Pancreas (tissue), 10 donors: ENCODE measurements around the gene TSPAN11. TPM values are rescaled to one million over a fixed set of nuclear protein-coding genes. Genes with fewer than 3 reads are reported as not detected.

Experiments used
- ATAC-seq, 4 donors: fragments of 200-7000 bp; cut with Tn5 transposase; one replicate each; pipeline versions ENCODE4 v1.8.0 to v1.9.1; 2020; ENCODE audit warnings: mild to moderate bottlenecking in 4 of 4, moderate library complexity in 4 of 4
- DNase-seq, 6 donors: peaks; one replicate each; pipeline ENCODE4 v3.0.0-alpha.2; 2020
- FAIRE-seq: peaks from 2 replicates; lab custom pipeline; 2012; peaks lifted over from hg19 to GRCh38; lab: Jason Lieb, UNC
- H3K27ac ChIP-seq, 4 donors: fragments of 200-600 bp; sonication (generic); 1 replicate in 3 of 4; 2 replicates in 1 of 4; pipeline versions ENCODE4 v1.5.0 to v1.8.0; 2020
- H3K27me3 ChIP-seq, 4 donors: fragments of 200-600 bp; one replicate each; pipeline ENCODE4 v1.8.0; 2021
- H3K36me3 ChIP-seq, 3 donors: fragments of 200-600 bp; sonication (generic) in 1 of 3; one replicate each; pipeline versions ENCODE4 v1.5.0 to v1.8.0; 2020 to 2021
- H3K4me1 ChIP-seq, 3 donors: fragments of 200-600 bp; one replicate each; pipeline ENCODE4 v1.8.0; 2021
- H3K4me3 ChIP-seq, 4 donors: fragments of 200-600 bp; sonication (generic) in 2 of 4; one replicate each; pipeline versions ENCODE4 v1.5.0 to v1.8.0; 2020 to 2021
- H3K9me3 ChIP-seq, 4 donors: fragments of 200-600 bp; one replicate each; pipeline ENCODE4 v1.8.0; 2021
- CTCF ChIP-seq, 4 donors: fragments of 200-600 bp; sonication (generic) in 3 of 4; IDR thresholded peaks; one replicate each; pipeline versions ENCODE4 v1.5.0 to v1.8.0; 2021; ENCODE audit warnings: antibody characterized with exemption in 4 of 4
- WGBS, 2 donors: extraction: QIAGEN DNeasy Blood & Tissue Kit; methylation state at CpG; one replicate each; pipeline ENCODE4 v1.1.7; 2013; 5-methylcytosine and 5-hydroxymethylcytosine counted together
- intact Hi-C, 3 donors: fragments of 100-400 bp; cut with DNase I; formaldehyde crosslinking; loops; one replicate each; pipeline versions ENCODE4 v1.11.1 to v1.14.2; 2022
- polyA plus RNA-seq, 2 donors: library from polyadenylated mRNA; stranded (reverse); fragments of 200-250 nt; gene quantifications; one replicate each; pipeline ENCODE4 v1.2.3, GENCODE V29; 2013
- total RNA-seq, 6 donors: library from RNA; stranded (reverse); fragmentation: NEBNext Ultra II Directional in 4 of 6; extraction: Animal tissue kit (Norgen Biotek cat#: 25700) in 4 of 6; gene quantifications; one replicate each; pipeline versions ENCODE4 v1.2.1 to v1.2.4, GENCODE V29; 2021 to 2023
- donor health status: healthy with polysubstance abuse.
- donor health status: DM: no; HTN: no; CAD: no; lungs with moderate emphysema.
- donor health status: DM: no; HTN: no; CAD: no.
- donor health status: control.
- donor health status: control.
- donor health status: Bipolar disorder and iron deficiency.
- donor health status: DM: yes; HTN: yes; CAD: no.
- donor health status: DM: no; HTN: no; CAD: no.
- donor health status: DM: no; HTN: no; CAD: no.
- donor health status: DM: yes; HTN: yes; CAD: no.

Gene TSPAN11
- total and polyA plus RNA-seq, 8 donors = 0.13 to 2.2 (median 0.44) TPM

GRCh38 chr12:30993766-30994165 lies 67.2 kb downstream of the TSPAN11 start:
- Histone ChIP-seq H3K27me3 (no peaks in the 10 kb centered on the region), H3K27ac (no peak overlapping the region), H3K4me1 (peaks cover 0 to 9% (median 6%) of the 10 kb centered on the region in 3 donors), H3K4me3 (no peak overlapping the region), H3K9me3 (no peaks in the 10 kb centered on the region), H3K36me3 (no peaks in the 10 kb centered on the region)
- DNase-seq (peak in 1 of 6 donors; percentile 24), FAIRE-seq (no peak), ATAC-seq (no peak)
- WGBS, 2 donors = 83 to 90% methylated on average over 4 of the region's 4 CpGs
- no peak for TF ChIP-seq CTCF (IDR thresholded peaks at IDR 0.05)
- intact Hi-C loops = no loop called here

DNA sequence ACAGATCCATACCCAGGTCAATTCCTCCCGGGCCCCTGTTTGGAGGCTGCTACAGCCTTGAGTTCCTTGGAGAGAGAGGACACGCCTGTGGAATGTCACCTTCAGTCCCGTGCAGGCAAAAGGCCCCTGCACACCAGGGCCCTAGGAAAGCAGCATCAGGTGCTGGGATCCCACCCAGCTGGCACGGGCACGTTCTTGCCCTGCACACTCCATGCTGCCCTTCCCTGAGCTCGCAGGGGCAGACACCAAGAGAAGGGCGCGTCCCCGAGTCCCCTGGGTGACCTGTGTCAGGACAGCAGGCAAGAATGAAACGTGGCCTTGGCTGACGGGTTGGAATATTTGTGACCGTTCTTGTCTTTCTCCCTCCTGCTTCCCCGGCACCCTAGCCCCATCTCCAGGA lies 67.7 kb downstream of the TSPAN11 start:
- H3K36me3 ChIP-seq = no peaks in the 10 kb centered on the region
- peak in 1 of 6 donors; percentile 45 for DNase-seq
- TF ChIP-seq CTCF (IDR thresholded peaks at IDR 0.05) = no peak
- H3K9me3 ChIP-seq = no peaks in the 10 kb centered on the region
- peaks cover 0 to 4% (median under 1%) of the 10 kb centered on the region in 3 donors for H3K4me1 ChIP-seq
- H3K4me3 ChIP-seq = no peak overlapping the region
- H3K27ac ChIP-seq = no peak overlapping the region
- intact Hi-C loops = no loop called here
- WGBS, 2 donors = 80 to 81% methylated on average over 13 of the region's 13 CpGs
- H3K27me3 ChIP-seq = no peaks in the 10 kb centered on the region
- ATAC-seq = no peak
- no peak for FAIRE-seq

- FAIRE-seq (no peak), ATAC-seq (peak in 1 of 4 donors; percentile 25), DNase-seq (no peak)
- H3K4me3 ChIP-seq = no peak overlapping the region
- H3K27me3 ChIP-seq = no peaks in the 10 kb centered on the region
- no peaks in the 10 kb centered on the region for H3K36me3 ChIP-seq
- H3K4me1 ChIP-seq = no peaks in the 10 kb centered on the region
- no peaks in the 10 kb centered on the region for H3K9me3 ChIP-seq
- no peak for TF ChIP-seq CTCF (IDR thresholded peaks at IDR 0.05)
- 89 to 96% methylated on average over 2 of the region's 2 CpGs for WGBS, 2 donors
- no peak overlapping the region for H3K27ac ChIP-seq
- intact Hi-C loops = no loop called here
Measured at GRCh38 chr12:30996255-30996654, 69.7 kb downstream of the TSPAN11 start.

DNA sequence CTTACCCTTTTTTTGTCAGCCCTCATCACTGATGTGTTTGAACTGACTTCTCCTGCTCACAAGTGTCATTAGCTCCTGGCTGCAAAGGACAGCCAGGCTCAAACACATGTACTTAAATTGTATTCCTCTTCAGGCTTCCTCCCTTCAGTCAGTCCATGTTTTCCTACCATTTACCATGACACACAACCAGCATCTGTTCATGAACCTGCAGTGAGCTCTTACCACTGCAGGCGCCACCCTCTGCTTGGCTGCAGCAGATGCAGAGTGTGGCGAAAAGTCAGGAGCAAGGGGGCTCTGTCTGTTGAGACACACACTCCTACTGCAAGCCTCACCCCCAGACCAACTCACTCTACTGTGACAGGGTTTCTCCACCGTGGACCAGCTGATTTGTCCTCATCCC lies 70.2 kb downstream of the TSPAN11 start:
- Histone ChIP-seq H3K9me3 (no peaks in the 10 kb centered on the region), H3K27ac (no peak overlapping the region), H3K4me3 (no peak overlapping the region), H3K27me3 (no peaks in the 10 kb centered on the region), H3K36me3 (no peaks in the 10 kb centered on the region), H3K4me1 (no peaks in the 10 kb centered on the region)
- intact Hi-C loops = no loop called here
- no peak for FAIRE-seq
- no peak for ATAC-seq
- WGBS, 2 donors = 84 to 89% methylated on average over 3 of the region's 3 CpGs
- no peak for TF ChIP-seq CTCF (IDR thresholded peaks at IDR 0.05)
- DNase-seq = no peak

DNA sequence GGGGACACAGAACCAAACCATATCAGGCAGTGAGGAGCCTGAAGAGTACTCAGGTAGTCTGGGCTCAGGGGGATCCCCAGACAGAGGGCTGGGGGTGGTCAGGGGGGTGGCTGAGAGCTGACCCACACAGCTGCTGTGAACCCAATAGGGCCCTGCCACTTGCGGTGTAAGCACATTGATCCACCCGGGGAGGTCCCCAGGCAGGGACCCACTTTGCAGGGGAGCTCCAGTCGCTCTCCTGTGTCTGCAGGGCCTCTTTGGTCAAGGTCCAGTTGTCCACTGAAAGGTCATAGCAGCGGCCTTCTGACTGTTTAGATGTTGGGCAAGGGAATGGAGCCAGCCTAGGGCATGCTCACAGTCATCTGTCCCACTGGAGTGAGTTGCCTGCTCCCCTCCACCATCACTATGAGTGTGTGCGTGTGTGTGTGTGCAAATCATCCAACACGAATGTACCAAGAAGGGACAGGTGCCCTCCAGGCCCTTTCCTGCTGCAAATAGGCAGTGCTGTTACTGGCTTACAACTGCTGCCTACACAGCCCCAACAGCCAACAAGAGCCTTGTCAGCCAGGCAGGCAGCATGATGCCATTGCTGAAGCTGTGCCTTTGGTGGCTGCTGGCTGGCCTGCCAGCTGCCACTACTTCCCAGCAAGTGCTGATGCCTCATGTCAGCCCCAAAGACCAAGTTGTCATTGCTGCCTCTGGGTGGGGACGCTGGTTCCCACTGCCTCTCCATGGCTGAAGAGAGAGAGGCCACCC lies 71.3 kb downstream of the TSPAN11 start:
- Histone ChIP-seq H3K27me3 (no peaks in the 10 kb centered on the region), H3K27ac (no peak overlapping the region), H3K4me1 (no peaks in the 10 kb centered on the region), H3K36me3 (no peaks in the 10 kb centered on the region), H3K9me3 (no peaks in the 10 kb centered on the region), H3K4me3 (no peak overlapping the region)
- TF ChIP-seq CTCF (IDR thresholded peaks at IDR 0.05) = no peak
- DNase-seq (no peak), FAIRE-seq (no peak), ATAC-seq (no peak)
- intact Hi-C loops = no loop called here
- WGBS, 2 donors = 86% methylated on average over 7 of the region's 7 CpGs
